OCI-LY3 (cell line): ENCODE results near the gene EMC10.

ENCODE experiments used
- EZH2phosphoT487 ChIP-seq: fragments of 200-600 bp; shearing (Covaris generic); IDR thresholded peaks from 2 replicates; pipeline ENCODE4 v1.6.1; 2018; ENCODE audit warnings: antibody characterized with exemption, mixed run types, low read depth
- TF ChIP-seq, protein P1 (sequence below): fragments of 200-600, 300-600 bp; sonication (generic); IDR thresholded peaks from 2 replicates; pipeline ENCODE4 v1.5.1; 2014; ENCODE audit warnings: antibody characterized with exemption, low read length, low read depth

DNA sequence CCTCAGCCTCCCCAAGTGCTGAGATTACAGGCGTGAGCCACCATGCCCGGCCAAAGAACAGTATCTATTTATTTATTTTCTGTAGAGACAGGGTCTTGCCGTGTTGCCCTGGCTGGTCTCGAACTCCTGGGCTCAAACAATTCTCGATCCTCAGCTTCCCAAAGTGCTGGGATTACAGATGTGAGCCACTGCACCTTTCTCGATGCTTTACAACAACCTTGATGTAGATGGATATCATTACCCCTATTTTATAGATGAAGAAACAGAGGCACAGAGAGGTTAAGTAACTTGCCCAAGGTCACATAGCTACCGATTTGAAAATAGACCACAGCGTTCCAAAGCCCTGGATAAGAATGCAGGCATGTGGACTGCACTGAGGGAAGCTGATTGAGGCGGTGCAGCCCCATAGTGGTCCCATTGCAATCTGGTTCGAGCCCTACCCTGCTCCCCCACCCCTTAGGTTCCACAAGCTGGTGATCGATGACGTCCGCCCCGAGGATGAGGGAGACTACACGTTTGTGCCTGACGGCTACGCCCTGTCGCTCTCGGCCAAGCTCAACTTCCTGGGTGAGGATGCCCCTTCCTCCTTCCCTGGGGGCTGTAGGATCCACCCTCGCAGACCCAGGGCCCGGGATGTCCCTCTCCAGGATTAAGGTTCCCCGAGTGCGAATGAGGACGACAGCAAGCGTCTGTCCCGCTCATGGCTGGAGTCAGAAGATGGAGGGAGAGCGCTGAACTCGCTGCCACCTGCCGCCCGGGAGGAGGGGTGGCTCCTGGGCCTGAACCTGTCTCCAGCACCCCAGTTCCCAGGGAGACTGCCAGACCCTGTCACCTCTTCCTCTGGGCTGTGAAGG lies 25.7 kb upstream of the EMC10 start:
- TF ChIP-seq, protein P1, sequence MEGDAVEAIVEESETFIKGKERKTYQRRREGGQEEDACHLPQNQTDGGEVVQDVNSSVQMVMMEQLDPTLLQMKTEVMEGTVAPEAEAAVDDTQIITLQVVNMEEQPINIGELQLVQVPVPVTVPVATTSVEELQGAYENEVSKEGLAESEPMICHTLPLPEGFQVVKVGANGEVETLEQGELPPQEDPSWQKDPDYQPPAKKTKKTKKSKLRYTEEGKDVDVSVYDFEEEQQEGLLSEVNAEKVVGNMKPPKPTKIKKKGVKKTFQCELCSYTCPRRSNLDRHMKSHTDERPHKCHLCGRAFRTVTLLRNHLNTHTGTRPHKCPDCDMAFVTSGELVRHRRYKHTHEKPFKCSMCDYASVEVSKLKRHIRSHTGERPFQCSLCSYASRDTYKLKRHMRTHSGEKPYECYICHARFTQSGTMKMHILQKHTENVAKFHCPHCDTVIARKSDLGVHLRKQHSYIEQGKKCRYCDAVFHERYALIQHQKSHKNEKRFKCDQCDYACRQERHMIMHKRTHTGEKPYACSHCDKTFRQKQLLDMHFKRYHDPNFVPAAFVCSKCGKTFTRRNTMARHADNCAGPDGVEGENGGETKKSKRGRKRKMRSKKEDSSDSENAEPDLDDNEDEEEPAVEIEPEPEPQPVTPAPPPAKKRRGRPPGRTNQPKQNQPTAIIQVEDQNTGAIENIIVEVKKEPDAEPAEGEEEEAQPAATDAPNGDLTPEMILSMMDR: no peak
- TF ChIP-seq EZH2phosphoT487: no peak
